ENCODE results near the gene GSC2.

DNA sequence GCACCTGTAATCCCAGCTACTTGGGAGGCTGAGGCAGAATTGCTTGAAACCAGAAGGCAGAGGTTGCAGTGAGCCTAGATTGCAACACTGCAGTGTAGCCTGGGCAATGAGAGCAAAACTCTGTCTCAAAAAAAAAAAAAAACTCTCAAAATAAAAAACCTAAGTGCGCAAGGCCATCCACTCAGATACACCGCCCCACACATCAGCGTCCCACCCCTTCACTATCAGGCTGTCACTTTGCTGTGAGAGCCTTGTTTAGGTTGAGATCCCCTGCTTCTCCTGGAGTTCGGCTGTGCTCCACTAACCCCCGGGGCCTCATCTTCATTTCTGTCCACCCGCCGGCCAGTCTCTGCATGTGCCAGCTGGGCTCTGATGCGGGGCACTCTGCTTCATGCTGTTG lies 16.3 kb upstream of the GSC2 start:
- TF ChIP-seq CTCF (IDR thresholded peaks at IDR 0.05) (no peak), POLR2A (IDR thresholded peaks at IDR 0.05) (no peak)

Data from adrenal gland (tissue), 5 donors.